ENCODE data around the gene CHAT. TPM values are rescaled to one million over a fixed set of nuclear protein-coding genes. Genes with fewer than 3 reads are reported as not detected.

Gene CHAT
- total RNA-seq, 1 donor from 2014 or later = not detected

DNA sequence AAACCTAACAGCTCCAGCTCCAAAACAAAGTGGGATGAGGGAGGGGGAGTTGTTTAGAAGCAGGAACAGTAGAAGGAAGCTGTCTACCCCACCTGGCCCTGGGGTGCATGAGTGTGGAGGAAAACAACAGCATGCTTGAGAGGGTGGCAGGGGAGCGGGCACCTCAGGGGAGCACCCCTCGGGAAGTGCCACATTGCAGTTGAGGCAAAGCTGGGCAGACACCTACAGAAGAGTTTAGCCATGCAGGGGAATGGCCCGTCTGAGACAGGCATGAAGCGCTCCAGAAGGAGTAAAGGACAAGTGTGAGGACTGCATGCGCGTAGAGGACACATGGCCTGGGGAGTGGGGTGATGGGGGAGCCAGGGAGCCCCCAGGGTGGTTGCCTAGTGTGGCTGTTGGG lies 18.1 kb downstream of the CHAT start:
- no peak for DNase-seq

DNA sequence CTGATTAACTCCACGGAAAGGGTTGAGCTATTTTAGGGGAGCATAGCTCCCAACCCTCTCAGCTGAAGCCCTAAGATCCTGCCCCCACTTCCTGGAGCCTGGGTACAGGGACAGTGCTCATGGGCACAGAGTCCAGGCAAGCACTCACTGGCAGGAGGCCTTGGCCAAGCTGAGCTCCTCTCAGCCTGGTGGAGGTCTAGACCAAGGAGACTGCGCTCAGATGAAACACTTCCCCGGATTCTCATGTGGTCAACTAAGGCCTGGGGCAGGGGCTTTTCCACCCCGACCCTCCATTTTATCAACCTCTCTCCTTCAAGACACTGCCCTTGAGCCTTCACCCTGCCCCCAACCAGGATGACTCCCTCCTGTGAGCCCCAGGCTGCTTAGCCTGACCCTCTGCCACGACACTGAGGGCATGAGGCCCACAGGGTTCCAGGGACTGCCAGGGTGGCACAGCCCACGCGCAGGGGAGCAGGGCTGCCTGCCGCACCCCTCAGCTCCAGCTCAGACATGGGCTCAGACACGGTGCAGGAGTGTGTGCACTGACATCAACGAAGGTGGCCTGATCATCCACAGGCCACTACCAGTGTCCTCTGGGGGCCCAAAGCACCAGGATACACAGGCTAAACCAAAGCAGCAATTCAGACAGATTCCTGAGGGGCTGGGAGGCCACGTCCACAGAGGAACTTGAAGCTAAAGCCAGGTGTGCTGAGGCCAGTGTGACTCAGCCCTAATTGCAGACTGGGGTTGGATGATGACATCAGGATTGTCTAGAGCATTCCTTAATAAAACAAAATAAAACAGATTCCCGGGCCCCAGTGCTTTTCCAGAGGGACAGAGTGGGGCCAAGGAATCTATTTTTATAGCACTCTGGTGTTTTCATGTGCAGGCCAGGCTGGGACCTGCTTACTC lies 18.8 kb downstream of the CHAT start:
- no peak for DNase-seq

- DNase-seq = no peak
Observed at GRCh38 chr10:49633327-49634068, 19.7 kb downstream of the CHAT start.

- DNase-seq = no peak
Observed at GRCh38 chr10:49634069-49634660, 20.3 kb downstream of the CHAT start.

DNA sequence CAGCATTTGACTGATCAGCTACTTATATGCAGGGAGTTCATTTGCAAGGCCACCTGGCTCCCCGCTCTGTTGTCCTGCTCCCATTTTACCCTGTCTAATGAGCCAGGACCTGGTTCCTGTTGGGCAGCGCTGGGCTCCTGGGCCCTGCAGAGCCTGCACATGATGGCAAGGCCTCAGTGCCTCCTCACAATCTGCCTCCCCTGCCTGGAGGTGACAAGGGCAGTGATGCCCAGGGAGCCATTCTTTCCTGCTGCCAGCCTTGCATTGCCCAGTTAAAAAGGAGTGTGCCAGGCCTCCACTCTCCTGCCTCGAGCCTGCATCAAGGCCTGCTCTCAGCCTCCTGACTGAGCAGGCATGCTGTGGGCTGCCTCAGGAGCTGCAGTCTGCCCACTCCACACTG lies 28.5 kb downstream of the CHAT start:
- DNase-seq = no peak

DNA sequence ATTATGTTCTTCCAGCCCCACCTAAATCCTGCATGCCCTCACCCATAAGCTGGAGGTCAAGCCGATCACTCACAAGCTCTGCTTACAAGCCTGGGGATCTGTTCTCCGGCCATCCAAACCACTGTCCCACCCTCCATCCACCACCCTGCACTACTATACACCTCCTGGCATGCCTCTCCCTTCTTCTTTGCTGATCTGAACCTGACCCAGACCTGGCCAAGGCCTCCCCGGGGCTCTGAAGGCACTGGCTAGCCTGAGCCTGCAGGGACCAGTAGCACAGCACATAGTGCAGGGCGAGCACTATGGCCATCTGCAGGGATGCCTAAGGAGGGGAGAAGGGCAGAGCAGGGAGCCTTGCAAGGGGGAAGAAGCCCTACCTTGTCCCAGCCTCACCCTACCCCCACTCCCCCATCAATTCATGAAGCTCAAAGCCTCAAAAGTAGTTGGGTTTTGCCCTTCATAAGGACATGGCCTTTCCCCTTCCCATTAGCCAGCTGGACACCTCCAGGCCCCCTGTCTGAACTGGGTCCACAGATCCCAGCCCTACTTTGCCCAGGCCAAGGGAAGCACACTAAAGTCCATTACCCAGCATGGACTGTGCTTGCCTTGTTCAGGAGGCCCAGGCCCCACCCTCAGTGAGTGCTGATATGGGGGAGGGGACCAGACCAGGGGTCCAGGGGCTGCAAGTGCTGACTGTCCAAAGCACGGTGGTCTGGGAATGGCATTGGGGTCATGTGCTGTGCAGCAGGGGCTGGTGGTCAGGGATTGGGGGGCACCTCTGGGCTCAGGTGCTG lies 29.6 kb downstream of the CHAT start:
- no peak for DNase-seq

DNA sequence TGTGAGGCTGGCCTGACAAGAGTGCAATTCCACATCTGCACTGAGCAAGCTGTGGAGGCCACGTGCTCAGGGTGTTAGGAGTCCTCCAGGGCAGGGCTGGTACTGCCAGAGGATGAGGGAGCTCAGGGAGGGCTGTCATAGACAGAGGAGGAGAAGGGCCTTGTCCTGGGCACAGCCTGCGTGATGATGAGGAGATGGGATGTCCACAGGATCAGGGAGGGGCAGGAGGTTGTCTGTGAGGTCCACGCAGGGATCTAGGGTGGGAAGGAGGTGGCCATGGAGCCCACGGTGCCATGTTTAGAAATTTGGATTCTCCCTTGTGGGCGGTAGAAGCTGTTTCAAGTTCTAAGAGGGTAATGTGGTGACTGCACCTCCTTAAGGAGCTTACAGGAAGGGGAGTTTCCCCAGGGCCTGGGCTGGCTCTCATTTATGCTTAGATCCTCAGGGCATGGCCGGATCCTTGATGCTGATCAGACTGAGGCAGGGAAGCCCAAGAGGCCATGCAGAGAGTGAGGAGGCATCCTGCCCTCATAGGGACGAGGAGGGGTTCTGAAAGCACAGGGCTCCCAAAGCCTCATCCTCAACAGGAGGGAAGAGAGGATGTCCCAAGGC lies 30.3 kb downstream of the CHAT start:
- DNase-seq = no peak

DNA sequence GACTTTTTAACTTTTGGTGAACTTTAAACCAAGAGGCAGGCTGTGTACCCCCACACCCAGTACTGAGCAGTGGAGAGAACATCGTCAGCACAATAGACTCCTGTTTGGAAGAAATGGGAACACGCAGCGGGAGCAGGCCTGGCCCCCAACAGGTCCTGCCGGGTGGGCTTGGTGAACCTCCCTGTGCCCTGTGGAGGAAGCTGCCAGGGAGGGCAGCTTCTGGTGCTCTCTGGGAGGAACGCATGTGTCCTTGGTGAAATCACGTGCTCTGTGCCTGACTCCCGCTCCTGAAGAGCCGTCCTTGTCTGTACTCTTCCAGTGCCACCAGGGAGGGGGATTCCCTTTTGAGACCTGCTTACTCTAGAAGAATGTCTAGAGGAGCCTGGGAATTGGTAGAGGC lies 31.6 kb downstream of the CHAT start:
- no peak for DNase-seq

- no peak for DNase-seq
Observed at GRCh38 chr10:49645871-49646870, 32.3 kb downstream of the CHAT start.

GRCh38 chr10:49647554-49647953 lies 33.7 kb downstream of the CHAT start:
- no peak for DNase-seq

GRCh38 chr10:49647985-49648795 lies 34.4 kb downstream of the CHAT start:
- no peak for DNase-seq

GRCh38 chr10:49649294-49649693 lies 35.5 kb downstream of the CHAT start:
- DNase-seq = no peak

GRCh38 chr10:49649936-49650723 lies 36.3 kb downstream of the CHAT start:
- no peak for DNase-seq

- DNase-seq = no peak
Observed at GRCh38 chr10:49650724-49651034, 36.8 kb downstream of the CHAT start.

GRCh38 chr10:49651039-49651835 lies 37.4 kb downstream of the CHAT start:
- no peak for DNase-seq

GRCh38 chr10:49651917-49652316 lies 38.1 kb downstream of the CHAT start:
- DNase-seq = no peak

GRCh38 chr10:49652421-49653272 lies 38.8 kb downstream of the CHAT start:
- no peak for DNase-seq
